Measurements from ENCODE around the gene ARID5A. TPM values are rescaled to one million over a fixed set of nuclear protein-coding genes. Genes with fewer than 3 reads are reported as not detected.

Gene ARID5A
- total RNA-seq, 1 donor from 2014 or later = 7.1 TPM

DNA sequence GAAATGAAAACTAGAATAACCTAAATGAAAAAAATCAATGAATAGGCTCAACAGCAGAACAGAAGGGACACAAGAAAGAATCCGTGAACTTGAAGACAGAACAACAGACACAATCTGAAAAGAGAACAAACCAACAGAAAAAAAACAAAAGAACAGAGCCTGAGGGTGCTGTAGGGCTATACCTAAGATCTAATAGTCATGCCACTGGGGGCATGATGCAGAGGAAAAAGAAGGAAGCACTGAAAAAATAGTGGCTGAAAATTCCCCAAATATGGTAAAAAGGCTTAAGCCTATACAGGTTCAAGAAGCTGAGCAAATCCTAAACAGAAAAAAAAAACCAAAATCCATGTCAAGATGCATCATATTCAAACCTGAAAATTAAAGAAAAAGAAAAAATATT lies 51.3 kb downstream of the ARID5A start:
- Mint-ChIP-seq H3K9me3 (ENCODE audit: low read depth) (no peaks in the 10 kb centered on the region), H3K4me1 (ENCODE audit: low read depth) (no peaks in the 10 kb centered on the region), H3K36me3 (ENCODE audit: insufficient read depth) (peaks cover 16% of the 10 kb centered on the region), H3K4me3 (ENCODE audit: low read depth) (no peak overlapping the region), H3K27me3 (no peaks in the 10 kb centered on the region), H3K27ac (no peak overlapping the region)
- DNase-seq (ENCODE audit: low spot score, unreplicated experiment) = no peak
- TF ChIP-seq, protein P1, sequence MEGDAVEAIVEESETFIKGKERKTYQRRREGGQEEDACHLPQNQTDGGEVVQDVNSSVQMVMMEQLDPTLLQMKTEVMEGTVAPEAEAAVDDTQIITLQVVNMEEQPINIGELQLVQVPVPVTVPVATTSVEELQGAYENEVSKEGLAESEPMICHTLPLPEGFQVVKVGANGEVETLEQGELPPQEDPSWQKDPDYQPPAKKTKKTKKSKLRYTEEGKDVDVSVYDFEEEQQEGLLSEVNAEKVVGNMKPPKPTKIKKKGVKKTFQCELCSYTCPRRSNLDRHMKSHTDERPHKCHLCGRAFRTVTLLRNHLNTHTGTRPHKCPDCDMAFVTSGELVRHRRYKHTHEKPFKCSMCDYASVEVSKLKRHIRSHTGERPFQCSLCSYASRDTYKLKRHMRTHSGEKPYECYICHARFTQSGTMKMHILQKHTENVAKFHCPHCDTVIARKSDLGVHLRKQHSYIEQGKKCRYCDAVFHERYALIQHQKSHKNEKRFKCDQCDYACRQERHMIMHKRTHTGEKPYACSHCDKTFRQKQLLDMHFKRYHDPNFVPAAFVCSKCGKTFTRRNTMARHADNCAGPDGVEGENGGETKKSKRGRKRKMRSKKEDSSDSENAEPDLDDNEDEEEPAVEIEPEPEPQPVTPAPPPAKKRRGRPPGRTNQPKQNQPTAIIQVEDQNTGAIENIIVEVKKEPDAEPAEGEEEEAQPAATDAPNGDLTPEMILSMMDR (IDR thresholded peaks at IDR 0.05; ENCODE audit: unreplicated experiment) = no peak

DNA sequence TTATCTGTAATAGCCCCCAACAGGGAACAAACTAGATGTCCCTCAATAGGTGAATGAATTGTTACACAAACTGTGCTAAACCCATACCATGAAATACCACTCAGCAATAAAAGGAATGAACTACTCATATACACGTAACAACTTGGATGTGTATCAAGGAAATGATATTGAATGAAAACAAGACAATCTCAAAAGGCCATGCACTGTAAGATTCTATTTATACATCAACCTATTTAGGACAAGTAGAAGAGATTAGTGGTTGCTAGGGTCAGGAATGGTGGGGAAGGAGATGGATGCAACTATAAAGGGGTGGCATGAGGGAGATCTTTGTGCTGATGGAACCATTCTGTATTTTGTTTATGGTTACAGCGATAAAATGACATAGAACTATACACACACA lies 54.5 kb downstream of the ARID5A start:
- TF ChIP-seq, protein P1 (IDR thresholded peaks at IDR 0.05; ENCODE audit: unreplicated experiment) = no peak
- H3K4me3 Mint-ChIP-seq (ENCODE audit: low read depth) = no peak overlapping the region
- no peak overlapping the region for H3K27ac Mint-ChIP-seq
- DNase-seq (ENCODE audit: low spot score, unreplicated experiment) = no peak
- H3K4me1 Mint-ChIP-seq (ENCODE audit: low read depth) = no peaks in the 10 kb centered on the region
- peaks cover 35% of the 10 kb centered on the region for H3K36me3 Mint-ChIP-seq (ENCODE audit: insufficient read depth)
- no peaks in the 10 kb centered on the region for H3K27me3 Mint-ChIP-seq
- H3K9me3 Mint-ChIP-seq (ENCODE audit: low read depth) = no peaks in the 10 kb centered on the region

DNA sequence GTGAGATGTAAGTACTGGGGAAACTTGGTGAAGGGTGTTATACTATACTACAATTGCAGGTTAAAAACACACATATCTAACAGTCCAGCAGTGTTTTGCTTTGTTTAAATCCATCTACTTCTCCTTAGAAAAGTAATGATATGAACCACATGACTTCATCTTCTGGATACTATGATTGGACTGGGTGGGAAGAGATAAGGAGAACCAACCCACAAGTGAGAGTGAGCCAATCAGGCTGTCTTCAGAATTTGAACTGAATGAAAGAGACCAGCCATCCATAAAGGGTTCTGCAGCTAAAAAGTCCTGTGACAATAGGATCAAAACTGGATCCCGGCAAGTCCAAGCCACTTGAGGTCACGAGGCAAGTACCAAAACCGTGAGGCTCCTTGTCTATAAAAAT lies 54.9 kb downstream of the ARID5A start:
- H3K4me1 Mint-ChIP-seq (ENCODE audit: low read depth) = no peaks in the 10 kb centered on the region
- H3K27ac Mint-ChIP-seq = no peak overlapping the region
- H3K27me3 Mint-ChIP-seq = no peaks in the 10 kb centered on the region
- no peak for DNase-seq (ENCODE audit: low spot score, unreplicated experiment)
- H3K9me3 Mint-ChIP-seq (ENCODE audit: low read depth) = no peaks in the 10 kb centered on the region
- peaks cover 35% of the 10 kb centered on the region for H3K36me3 Mint-ChIP-seq (ENCODE audit: insufficient read depth)
- TF ChIP-seq, protein P1 (IDR thresholded peaks at IDR 0.05; ENCODE audit: unreplicated experiment) = no peak
- H3K4me3 Mint-ChIP-seq (ENCODE audit: low read depth) = no peak overlapping the region

DNA sequence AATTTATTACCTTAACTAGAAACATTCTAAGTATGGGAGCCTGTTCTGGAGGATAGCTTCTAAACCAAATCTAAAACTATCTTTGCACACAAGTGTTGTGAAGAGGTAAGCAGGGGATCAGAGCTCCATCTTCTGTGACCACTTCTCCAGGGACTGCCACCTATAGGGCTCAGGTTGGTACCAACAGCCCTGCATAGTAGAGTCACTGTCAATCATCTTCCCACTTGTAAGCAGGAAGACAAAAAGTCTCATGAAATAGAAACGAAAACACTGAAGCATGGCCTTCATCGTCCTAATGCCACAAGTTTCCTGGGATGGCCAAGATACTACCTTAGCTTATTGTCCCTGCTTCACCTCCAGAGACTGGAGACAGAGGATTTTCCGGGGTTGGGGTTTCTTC lies 57.7 kb downstream of the ARID5A start:
- TF ChIP-seq, protein P1 (IDR thresholded peaks at IDR 0.05; ENCODE audit: unreplicated experiment) = no peak
- H3K9me3 Mint-ChIP-seq (ENCODE audit: low read depth) = no peaks in the 10 kb centered on the region
- H3K27me3 Mint-ChIP-seq = no peaks in the 10 kb centered on the region
- peaks cover 41% of the 10 kb centered on the region for H3K36me3 Mint-ChIP-seq (ENCODE audit: insufficient read depth)
- DNase-seq (ENCODE audit: low spot score, unreplicated experiment) = no peak
- no peaks in the 10 kb centered on the region for H3K4me1 Mint-ChIP-seq (ENCODE audit: low read depth)
- H3K4me3 Mint-ChIP-seq (ENCODE audit: low read depth) = no peak overlapping the region
- H3K27ac Mint-ChIP-seq = no peak overlapping the region

DNA sequence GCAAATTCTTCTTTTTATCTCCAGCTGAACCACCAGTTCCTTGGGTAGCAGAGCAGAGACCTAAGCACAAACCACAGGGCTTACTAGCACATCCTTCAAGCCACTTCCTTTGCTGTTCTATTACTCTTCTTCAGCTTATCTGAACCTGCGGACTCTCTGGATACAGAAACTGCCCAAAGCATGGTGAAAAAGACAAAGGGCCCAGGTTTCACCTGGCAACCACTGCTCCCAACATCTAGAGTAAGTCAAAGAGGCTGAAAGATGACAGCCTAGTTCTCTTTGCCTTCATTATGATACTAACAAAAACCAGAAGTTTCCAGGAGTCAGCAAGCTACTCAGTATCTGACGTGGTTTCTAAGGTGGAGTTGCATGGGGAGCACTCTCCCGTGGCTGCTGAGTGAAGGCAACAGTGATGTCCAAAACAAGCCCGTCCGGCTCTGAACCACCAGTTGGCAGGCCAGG lies 58.2 kb downstream of the ARID5A start:
- Mint-ChIP-seq H3K4me3 (ENCODE audit: low read depth) (no peak overlapping the region), H3K27ac (no peak overlapping the region), H3K9me3 (ENCODE audit: low read depth) (no peaks in the 10 kb centered on the region), H3K4me1 (ENCODE audit: low read depth) (no peaks in the 10 kb centered on the region), H3K27me3 (no peaks in the 10 kb centered on the region), H3K36me3 (ENCODE audit: insufficient read depth) (peaks cover 37% of the 10 kb centered on the region)
- DNase-seq (ENCODE audit: low spot score, unreplicated experiment) = no peak
- TF ChIP-seq, protein P1 (IDR thresholded peaks at IDR 0.05; ENCODE audit: unreplicated experiment) = no peak

Data from progenitor cell of endocrine pancreas (in vitro differentiated cells).